ENCODE results near the gene COL26A1.

COL26A1 gene

DNA sequence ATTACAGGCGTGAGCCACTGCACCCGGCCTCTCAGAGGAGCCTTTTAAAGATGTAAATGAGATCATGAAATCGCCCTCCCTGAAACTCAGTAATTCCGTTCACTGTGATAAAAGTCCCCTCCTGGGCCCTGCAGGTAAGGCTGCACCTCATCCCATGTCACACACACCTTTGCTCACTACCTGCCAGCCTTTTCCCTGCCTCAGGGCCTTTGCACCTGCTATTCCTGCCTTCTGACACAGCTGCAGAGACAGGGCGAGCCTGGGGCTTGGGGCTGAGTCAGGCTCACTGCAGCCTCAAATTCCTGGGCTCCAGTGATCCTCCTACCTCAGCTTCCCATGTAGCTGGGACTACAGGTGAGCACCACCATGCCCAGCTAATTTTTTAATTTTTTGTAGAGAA lies 147.6 kb downstream of the COL26A1 start:
- H3K9ac ChIP-seq (ENCODE audit: low read depth in 1 of 2, low read length in 2 of 2) = no peak overlapping the region
- H3K36me3 ChIP-seq (ENCODE audit: control insufficient read depth in 1 of 2, insufficient read depth in 2 of 2, low read length in 2 of 2) = no peaks in the 10 kb centered on the region
- no peaks in the 10 kb centered on the region for H3K4me1 ChIP-seq (ENCODE audit: control insufficient read depth in 1 of 2, insufficient read depth in 2 of 2, low read length in 2 of 2)
- no peak overlapping the region for H3K4me3 ChIP-seq (ENCODE audit: low read depth in 1 of 2, low read length in 2 of 2)
- peaks cover 7 to 8% of the 10 kb centered on the region in 2 donors for H3K27me3 ChIP-seq (ENCODE audit: control insufficient read depth in 1 of 2, insufficient read depth in 2 of 2, low read length in 2 of 2)
- H3K27ac ChIP-seq (ENCODE audit: low read depth, low read length) = no peak overlapping the region
- H3K9me3 ChIP-seq (ENCODE audit: control insufficient read depth in 1 of 2, low read length in 2 of 2) = no peaks in the 10 kb centered on the region

GRCh38 chr7:101511965-101512364 lies 149.3 kb downstream of the COL26A1 start:
- Histone ChIP-seq H3K9me3 (ENCODE audit: control insufficient read depth in 1 of 2, low read length in 2 of 2) (no peaks in the 10 kb centered on the region), H3K4me1 (ENCODE audit: control insufficient read depth in 1 of 2, insufficient read depth in 2 of 2, low read length in 2 of 2) (no peaks in the 10 kb centered on the region), H3K4me3 (ENCODE audit: low read depth in 1 of 2, low read length in 2 of 2) (no peak overlapping the region), H3K27ac (ENCODE audit: low read depth, low read length) (no peak overlapping the region), H3K27me3 (ENCODE audit: control insufficient read depth in 1 of 2, insufficient read depth in 2 of 2, low read length in 2 of 2) (peaks cover 7 to 8% of the 10 kb centered on the region in 2 donors), H3K9ac (ENCODE audit: low read depth in 1 of 2, low read length in 2 of 2) (no peak overlapping the region), H3K36me3 (ENCODE audit: control insufficient read depth in 1 of 2, insufficient read depth in 2 of 2, low read length in 2 of 2) (no peaks in the 10 kb centered on the region)

- Histone ChIP-seq H3K36me3 (ENCODE audit: control insufficient read depth in 1 of 2, insufficient read depth in 2 of 2, low read length in 2 of 2) (no peaks in the 10 kb centered on the region), H3K27me3 (ENCODE audit: control insufficient read depth in 1 of 2, insufficient read depth in 2 of 2, low read length in 2 of 2) (peaks cover 0 to 4% of the 10 kb centered on the region in 2 donors), H3K4me1 (ENCODE audit: control insufficient read depth in 1 of 2, insufficient read depth in 2 of 2, low read length in 2 of 2) (no peaks in the 10 kb centered on the region), H3K27ac (ENCODE audit: low read depth, low read length) (no peak overlapping the region), H3K9me3 (ENCODE audit: control insufficient read depth in 1 of 2, low read length in 2 of 2) (peaks cover 0 to 7% of the 10 kb centered on the region in 2 donors), H3K9ac (ENCODE audit: low read depth in 1 of 2, low read length in 2 of 2) (no peak overlapping the region), H3K4me3 (ENCODE audit: low read depth in 1 of 2, low read length in 2 of 2) (no peak overlapping the region)
Measured at GRCh38 chr7:101516851-101517250, 154.2 kb downstream of the COL26A1 start.

DNA sequence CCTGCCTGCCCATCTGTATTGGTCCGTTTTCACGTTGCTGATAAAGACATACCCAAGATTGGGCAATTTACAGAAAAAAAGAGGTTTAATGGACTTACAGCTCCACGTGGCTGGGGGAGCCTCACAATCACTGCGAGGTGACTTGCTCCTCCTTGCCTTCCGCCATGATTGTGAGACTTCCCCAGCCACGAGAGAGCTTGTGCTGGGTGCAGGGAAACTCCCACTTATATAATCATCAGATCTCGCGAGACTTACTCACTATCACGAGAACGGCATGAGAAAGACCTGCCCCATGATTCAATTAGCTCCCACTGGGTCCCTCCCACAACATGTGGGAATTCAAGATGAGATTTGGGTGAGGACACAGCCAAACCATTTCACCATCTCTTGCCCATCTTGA lies 154.6 kb downstream of the COL26A1 start:
- Histone ChIP-seq H3K4me3 (ENCODE audit: low read depth in 1 of 2, low read length in 2 of 2) (no peak overlapping the region), H3K27me3 (ENCODE audit: control insufficient read depth in 1 of 2, insufficient read depth in 2 of 2, low read length in 2 of 2) (peaks cover 0 to 4% of the 10 kb centered on the region in 2 donors), H3K4me1 (ENCODE audit: control insufficient read depth in 1 of 2, insufficient read depth in 2 of 2, low read length in 2 of 2) (no peaks in the 10 kb centered on the region), H3K36me3 (ENCODE audit: control insufficient read depth in 1 of 2, insufficient read depth in 2 of 2, low read length in 2 of 2) (no peaks in the 10 kb centered on the region), H3K9ac (ENCODE audit: low read depth in 1 of 2, low read length in 2 of 2) (no peak overlapping the region), H3K9me3 (ENCODE audit: control insufficient read depth in 1 of 2, low read length in 2 of 2) (peaks cover 0 to 7% of the 10 kb centered on the region in 2 donors), H3K27ac (ENCODE audit: low read depth, low read length) (no peak overlapping the region)

DNA sequence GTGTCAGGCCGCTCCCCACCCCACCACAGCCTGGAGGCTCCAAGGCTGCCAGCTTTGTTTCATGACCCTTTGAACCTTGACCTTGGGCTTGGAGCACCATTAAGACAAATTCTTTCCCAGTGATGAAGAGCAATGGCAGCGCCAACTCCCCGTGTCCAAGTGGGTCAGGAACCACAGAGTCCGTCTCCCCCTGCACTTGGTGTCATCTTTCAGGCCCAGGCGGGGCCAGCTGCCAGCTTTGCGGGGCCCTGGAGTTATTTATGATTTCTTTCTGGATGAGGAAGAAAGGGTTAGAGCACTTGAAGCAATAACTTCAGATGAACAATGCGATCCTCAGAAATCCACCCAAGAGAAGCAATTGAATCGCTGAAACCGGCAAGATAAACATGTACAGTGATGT lies 155.7 kb downstream of the COL26A1 start:
- H3K27me3 ChIP-seq (ENCODE audit: control insufficient read depth in 1 of 2, insufficient read depth in 2 of 2, low read length in 2 of 2) = peaks cover 0 to 4% of the 10 kb centered on the region in 2 donors
- H3K4me1 ChIP-seq (ENCODE audit: control insufficient read depth in 1 of 2, insufficient read depth in 2 of 2, low read length in 2 of 2) = no peaks in the 10 kb centered on the region
- no peak overlapping the region for H3K27ac ChIP-seq (ENCODE audit: low read depth, low read length)
- H3K9me3 ChIP-seq (ENCODE audit: control insufficient read depth in 1 of 2, low read length in 2 of 2) = peaks cover 0 to 7% of the 10 kb centered on the region in 2 donors
- H3K4me3 ChIP-seq (ENCODE audit: low read depth in 1 of 2, low read length in 2 of 2) = no peak overlapping the region
- no peaks in the 10 kb centered on the region for H3K36me3 ChIP-seq (ENCODE audit: control insufficient read depth in 1 of 2, insufficient read depth in 2 of 2, low read length in 2 of 2)
- H3K9ac ChIP-seq (ENCODE audit: low read depth in 1 of 2, low read length in 2 of 2) = no peak overlapping the region

GRCh38 chr7:101519324-101520023 lies 156.8 kb downstream of the COL26A1 start:
- no peak overlapping the region for H3K9ac ChIP-seq (ENCODE audit: low read depth in 1 of 2, low read length in 2 of 2)
- H3K36me3 ChIP-seq (ENCODE audit: control insufficient read depth in 1 of 2, insufficient read depth in 2 of 2, low read length in 2 of 2) = no peaks in the 10 kb centered on the region
- H3K4me1 ChIP-seq (ENCODE audit: control insufficient read depth in 1 of 2, insufficient read depth in 2 of 2, low read length in 2 of 2) = no peaks in the 10 kb centered on the region
- no peak overlapping the region for H3K27ac ChIP-seq (ENCODE audit: low read depth, low read length)
- H3K9me3 ChIP-seq (ENCODE audit: control insufficient read depth in 1 of 2, low read length in 2 of 2) = peaks cover 0 to 7% of the 10 kb centered on the region in 2 donors
- peaks cover 0 to 4% of the 10 kb centered on the region in 2 donors for H3K27me3 ChIP-seq (ENCODE audit: control insufficient read depth in 1 of 2, insufficient read depth in 2 of 2, low read length in 2 of 2)
- H3K4me3 ChIP-seq (ENCODE audit: low read depth in 1 of 2, low read length in 2 of 2) = no peak overlapping the region

GRCh38 chr7:101521430-101521925 lies 158.8 kb downstream of the COL26A1 start:
- Histone ChIP-seq H3K27ac (ENCODE audit: low read depth, low read length) (no peak overlapping the region), H3K27me3 (ENCODE audit: control insufficient read depth in 1 of 2, insufficient read depth in 2 of 2, low read length in 2 of 2) (no peaks in the 10 kb centered on the region), H3K36me3 (ENCODE audit: control insufficient read depth in 1 of 2, insufficient read depth in 2 of 2, low read length in 2 of 2) (no peaks in the 10 kb centered on the region), H3K4me3 (ENCODE audit: low read depth in 1 of 2, low read length in 2 of 2) (no peak overlapping the region), H3K9ac (ENCODE audit: low read depth in 1 of 2, low read length in 2 of 2) (no peak overlapping the region), H3K4me1 (ENCODE audit: control insufficient read depth in 1 of 2, insufficient read depth in 2 of 2, low read length in 2 of 2) (no peaks in the 10 kb centered on the region), H3K9me3 (ENCODE audit: control insufficient read depth in 1 of 2, low read length in 2 of 2) (peaks cover 0 to 7% of the 10 kb centered on the region in 2 donors)

DNA sequence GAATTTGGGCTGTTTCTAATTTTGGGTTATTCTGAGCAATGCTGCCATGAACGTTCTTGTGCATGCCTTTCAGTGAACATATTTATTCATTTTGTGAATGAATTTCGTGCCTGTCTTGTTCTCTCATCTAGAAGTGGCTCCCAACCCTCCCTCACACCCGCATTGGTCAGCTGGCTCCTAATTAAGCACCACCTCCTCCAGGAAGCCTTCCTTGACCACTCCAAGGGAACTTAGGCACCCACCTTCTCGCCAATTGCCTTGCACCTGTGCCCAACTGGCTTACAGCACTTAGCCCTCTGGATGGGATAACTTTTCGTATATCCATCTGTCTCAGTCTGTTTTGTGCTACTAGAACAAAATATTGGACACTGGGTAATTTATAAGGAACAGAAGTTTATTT lies 159.3 kb downstream of the COL26A1 start:
- Histone ChIP-seq H3K27me3 (ENCODE audit: control insufficient read depth in 1 of 2, insufficient read depth in 2 of 2, low read length in 2 of 2) (no peaks in the 10 kb centered on the region), H3K4me3 (ENCODE audit: low read depth in 1 of 2, low read length in 2 of 2) (no peak overlapping the region), H3K9me3 (ENCODE audit: control insufficient read depth in 1 of 2, low read length in 2 of 2) (peaks cover 0 to 7% of the 10 kb centered on the region in 2 donors), H3K27ac (ENCODE audit: low read depth, low read length) (no peak overlapping the region), H3K4me1 (ENCODE audit: control insufficient read depth in 1 of 2, insufficient read depth in 2 of 2, low read length in 2 of 2) (no peaks in the 10 kb centered on the region), H3K36me3 (ENCODE audit: control insufficient read depth in 1 of 2, insufficient read depth in 2 of 2, low read length in 2 of 2) (no peaks in the 10 kb centered on the region), H3K9ac (ENCODE audit: low read depth in 1 of 2, low read length in 2 of 2) (no peak overlapping the region)

DNA sequence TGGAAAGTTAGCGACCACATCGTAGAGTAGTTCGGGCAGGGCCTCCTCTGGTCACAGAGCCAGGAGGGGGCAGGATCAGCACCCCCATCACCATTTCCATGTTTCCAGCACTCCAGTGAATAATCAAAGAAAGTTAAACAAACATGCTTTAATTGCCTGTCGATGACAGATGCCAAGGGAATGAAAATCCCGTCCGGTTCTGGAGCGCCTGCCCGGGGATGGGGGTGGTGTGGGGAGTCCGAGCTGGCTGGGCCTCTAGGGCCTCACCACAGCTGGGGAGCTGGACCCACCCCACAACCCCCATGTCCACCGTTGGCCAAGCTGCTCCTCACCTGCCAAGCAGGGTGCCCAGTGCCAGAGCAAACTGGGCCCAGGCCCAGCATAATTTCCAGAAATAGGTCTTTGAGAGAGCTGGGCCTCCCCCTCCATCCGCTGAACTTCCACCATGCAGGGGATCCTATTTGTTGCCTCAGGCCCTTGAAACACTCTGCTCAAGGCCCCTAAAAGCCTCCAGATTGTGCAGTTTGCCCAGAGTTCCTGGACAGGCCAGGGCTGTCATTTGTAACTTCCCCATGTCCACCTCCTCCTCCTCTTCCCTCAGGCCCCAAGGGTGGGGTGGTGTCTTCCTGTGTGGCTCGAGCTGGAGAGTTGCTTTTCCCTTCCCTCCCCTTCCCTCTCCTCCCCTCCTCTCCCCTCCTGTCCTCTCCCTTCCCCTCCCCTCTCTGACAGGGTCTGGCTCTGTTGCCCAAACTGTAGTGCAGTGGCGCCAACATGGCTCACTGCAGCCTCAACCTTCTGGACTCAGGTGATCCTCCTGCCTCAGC lies 165.4 kb downstream of the COL26A1 start:
- Histone ChIP-seq H3K36me3 (ENCODE audit: control insufficient read depth in 1 of 2, insufficient read depth in 2 of 2, low read length in 2 of 2) (no peaks in the 10 kb centered on the region), H3K4me1 (ENCODE audit: control insufficient read depth in 1 of 2, insufficient read depth in 2 of 2, low read length in 2 of 2) (no peaks in the 10 kb centered on the region), H3K9ac (ENCODE audit: low read depth in 1 of 2, low read length in 2 of 2) (no peak overlapping the region), H3K4me3 (ENCODE audit: low read depth in 1 of 2, low read length in 2 of 2) (no peak overlapping the region), H3K27me3 (ENCODE audit: control insufficient read depth in 1 of 2, insufficient read depth in 2 of 2, low read length in 2 of 2) (no peaks in the 10 kb centered on the region), H3K27ac (ENCODE audit: low read depth, low read length) (no peak overlapping the region), H3K9me3 (ENCODE audit: control insufficient read depth in 1 of 2, low read length in 2 of 2) (peaks cover 0 to 2% of the 10 kb centered on the region in 2 donors)

GRCh38 chr7:101529560-101529959 lies 166.9 kb downstream of the COL26A1 start:
- Histone ChIP-seq H3K9ac (ENCODE audit: low read depth in 1 of 2, low read length in 2 of 2) (no peak overlapping the region), H3K27ac (ENCODE audit: low read depth, low read length) (no peak overlapping the region), H3K4me3 (ENCODE audit: low read depth in 1 of 2, low read length in 2 of 2) (no peak overlapping the region), H3K36me3 (ENCODE audit: control insufficient read depth in 1 of 2, insufficient read depth in 2 of 2, low read length in 2 of 2) (no peaks in the 10 kb centered on the region), H3K27me3 (ENCODE audit: control insufficient read depth in 1 of 2, insufficient read depth in 2 of 2, low read length in 2 of 2) (peaks cover 0 to 7% of the 10 kb centered on the region in 2 donors), H3K9me3 (ENCODE audit: control insufficient read depth in 1 of 2, low read length in 2 of 2) (peaks cover 0 to 2% of the 10 kb centered on the region in 2 donors), H3K4me1 (ENCODE audit: control insufficient read depth in 1 of 2, insufficient read depth in 2 of 2, low read length in 2 of 2) (no peaks in the 10 kb centered on the region)
